GM12878 (cell line): ENCODE results near the gene ZNF689. TPM values are rescaled to one million over a fixed set of nuclear protein-coding genes. Genes with fewer than 3 reads are reported as not detected.

Experiments
- ATAC-seq: fragments of 200-7000 bp; cut with Tn5 transposase; 3 replicates; pipeline ENCODE4 v1.9.1; 2020; ENCODE audit warnings: mild to moderate bottlenecking, moderate library complexity
- BruUV-seq: library from RNA; stranded (reverse); fragments of 400-500 nt; replicated peaks from 2 replicates; lab custom pipeline; 2021; lab: Mats Ljungman, UMichigan
- CTCF ChIA-PET: fragments of 300-600 bp; sonication (Branson Sonifier 250); formaldehyde crosslinking; extraction: SDS; loops from one replicate; lab custom pipeline; 2021; ENCODE audit warnings: inconsistent platforms; lab: Yijun Ruan, JAX
- POLR2A ChIA-PET: fragments of 350-600 bp; formaldehyde crosslinking; extraction: SDS; loops from one replicate; lab custom pipeline; 2021; ENCODE audit warnings: inconsistent platforms; lab: Charles Lee
- RAD21 ChIA-PET: fragments of 300-600 bp; sonication (Branson Sonifier 250); formaldehyde crosslinking; loops from one replicate; lab custom pipeline; 2023; ENCODE audit warnings: antibody characterized with exemption; ENCODE audit not compliant: unreplicated experiment; lab: Charles Lee
- SMC1A ChIA-PET: fragments of 300-600 bp; sonication (Branson Sonifier 250); formaldehyde crosslinking; loops from one replicate; lab custom pipeline; 2023; ENCODE audit not compliant: unreplicated experiment, uncharacterized antibody; lab: Charles Lee
- DNase-seq: peaks from one replicate; pipeline ENCODE4 v3.0.0-alpha.2; 2011; ENCODE audit warnings: low read depth, low spot score
- FAIRE-seq: peaks from 3 replicates; lab custom pipeline; 2011; peaks lifted over from hg19 to GRCh38; lab: Jason Lieb, UNC
- H2AFZ ChIP-seq: 2 replicates; pipeline ENCODE4 v1.6.0; 2011; ENCODE audit warnings: low read depth, low read length, control low read depth; ENCODE audit not compliant: control insufficient read depth
- H3K27ac ChIP-seq: 2 replicates; pipeline ENCODE4 v1.5.1; 2011; ENCODE audit warnings: control low read depth; ENCODE audit not compliant: control insufficient read depth, insufficient read depth
- H3K27me3 ChIP-seq, 2 experiments: replicated peaks in 1 of 2; 2 replicates each; pipeline versions ENCODE4 v1.6.0 to v1.6.1; 2011; ENCODE audit warnings: low read length in 1 of 2; ENCODE audit not compliant: control insufficient read depth in 2 of 2, insufficient read depth in 2 of 2
- H3K36me3 ChIP-seq, 2 experiments: 2 replicates each; pipeline ENCODE4 v1.5.1; 2011; ENCODE audit warnings: low read length in 1 of 2; ENCODE audit not compliant: control insufficient read depth in 2 of 2, insufficient read depth in 2 of 2
- H3K4me1 ChIP-seq: 2 replicates; pipeline ENCODE4 v1.6.1; 2011; ENCODE audit warnings: mild to moderate bottlenecking, low read length, moderate library complexity, mixed read lengths; ENCODE audit not compliant: control insufficient read depth, insufficient read depth
- H3K4me2 ChIP-seq: 2 replicates; pipeline ENCODE4 v1.6.0; 2011; ENCODE audit warnings: control low read depth; ENCODE audit not compliant: control insufficient read depth, insufficient read depth
- H3K4me3 ChIP-seq: fragments of 200-600 bp; sonication (generic); 2 replicates; pipeline ENCODE4 v1.5.1; 2016
- H3K79me2 ChIP-seq: 2 replicates; pipeline ENCODE4 v1.6.0; 2011; ENCODE audit warnings: low read length; ENCODE audit not compliant: control insufficient read depth, insufficient read depth
- H3K9ac ChIP-seq: 2 replicates; pipeline ENCODE4 v1.8.0; 2011; ENCODE audit warnings: low read length, control low read depth, mixed read lengths; ENCODE audit not compliant: control insufficient read depth, insufficient read depth
- H3K9me3 ChIP-seq: replicated peaks from 3 replicates; pipeline ENCODE4 v1.5.1; 2011; ENCODE audit warnings: mild to moderate bottlenecking, low read length; ENCODE audit not compliant: control insufficient read depth, insufficient read depth
- H4K20me1 ChIP-seq: 2 replicates; pipeline ENCODE4 v1.6.0; 2011; ENCODE audit not compliant: control insufficient read depth, insufficient read depth
- CEBPB ChIP-seq, 2 experiments: fragments of 150-350 bp in 1 of 2; IDR thresholded peaks; 2 replicates each; pipeline ENCODE4 v1.6.1; 2012 to 2014; ENCODE audit warnings: low read depth in 2 of 2, low read length in 2 of 2, borderline replicate concordance in 1 of 2, inconsistent platforms in 1 of 2
- E4F1 ChIP-seq: fragments of 450-650 bp; IDR thresholded peaks from 2 replicates; pipeline ENCODE4 v1.6.1; 2018; ENCODE audit warnings: borderline replicate concordance, mild to moderate bottlenecking; ENCODE audit not compliant: partially characterized antibody
- EED ChIP-seq: sonication (generic); IDR thresholded peaks from 2 replicates; pipeline ENCODE4 v1.6.1; 2016; ENCODE audit warnings: antibody characterized with exemption, low read depth
- MYB ChIP-seq: fragments of 150-350 bp; IDR thresholded peaks from 2 replicates; pipeline ENCODE4 v1.6.1; 2014; ENCODE audit warnings: mild to moderate bottlenecking, low read depth, low read length, borderline replicate concordance
- WGBS: methylation state at CpG from one replicate; pipeline ENCODE4 v1.1.6; 2016; ENCODE audit warnings: low lambda C conversion rate; ENCODE audit not compliant: insufficient replicate concordance, insufficient coverage; ENCODE audit errors: missing lambda C conversion rate; 5-methylcytosine and 5-hydroxymethylcytosine counted together
- in situ Hi-C: fragments of 300-500 bp; cut with MboI; formaldehyde crosslinking; loops from 9 replicates; pipeline ENCODE4 v1.14.3; 2018; ENCODE audit warnings: mixed read lengths
- intact Hi-C: fragments of 100-400 bp; cut with micrococcal nuclease; formaldehyde crosslinking; loops from one replicate; pipeline ENCODE4 v1.14.2; 2022; ENCODE audit not compliant: unreplicated experiment
- polyA plus RNA-seq, 11 experiments: library from polyadenylated mRNA; depleted of rRNA in 4 of 11; unstranded in 6 of 11; stranded (reverse) in 5 of 11; fragments of >200 nt; fragmentation: Nextera tagmentation in 4 of 11; fragmentation: Illumina TruSeq in 1 of 11; extraction: Ambion mirVana in 4 of 11; extraction: Trizol in 1 of 11; gene quantifications; 1 replicate in 1 of 11; 2 replicates in 10 of 11; pipeline versions ENCODE4 v1.2.1 to v1.2.3, GENCODE V29; 2011 to 2016; ENCODE audit warnings: inconsistent platforms in 2 of 11, missing spikeins in 2 of 11, low read depth in 1 of 11
- total RNA-seq, 4 experiments: library from RNA; depleted of rRNA in 3 of 4; stranded (reverse); fragments of >200 nt in 3 of 4; fragmentation: Illumina TruSeq in 1 of 4; extraction: Trizol in 1 of 4; gene quantifications; 2 replicates each; pipeline versions ENCODE4 v1.2.1 to v1.2.3, GENCODE V29; 2013 to 2021

ZNF689 gene
- total and polyA plus RNA-seq, 10 of the 15 experiments (the other 5 are each of a cell fraction or from before 2014, with no cell fraction given): 4.7 to 13.2 (median 8.5) TPM

GRCh38 chr16:30565984-30566383, 44.2 kb downstream of the ZNF689 start:
- Histone ChIP-seq H3K79me2 (peaks cover 6% of the 10 kb centered on the region), H3K4me2 (no peak overlapping the region), H3K27me3 (no peaks in the 10 kb centered on the region), H3K9ac (no peak overlapping the region), H3K36me3 (no peaks in the 10 kb centered on the region; a peak in 2 of 4 replicates), H3K9me3 (no peaks in the 10 kb centered on the region), H3K27ac (no peak overlapping the region), H2AFZ (no peak overlapping the region), H3K4me3 (no peak overlapping the region), H4K20me1 (no peaks in the 10 kb centered on the region), H3K4me1 (peaks cover 27% of the 10 kb centered on the region)
- no peak for FAIRE-seq
- intact Hi-C loops (no loop called here), in situ Hi-C loops (no loop called here)
- POLR2A ChIA-PET: interaction anchor here (0.7 to 1.6 kb wide), 7 partner anchors 9 to 166 kb away, joined by 3 to 4 read pairs (median 3); partner anchors contain the start of gene ZNF689
- TF ChIP-seq EED (no peak), MYB (no peak), E4F1 (no peak), CEBPB (IDR thresholded peaks at IDR 0.05; ENCODE audit: borderline replicate concordance in 1 of 2, low read depth in 2 of 2, low read length in 2 of 2) (no peak)
- SMC1A ChIA-PET: interaction anchor here (0.6 to 1.4 kb wide), 4 partner anchors 11 to 423 kb away, joined by 3 to 4 read pairs (median 4); partner anchors contain the start of gene ZNF747
- RAD21 ChIA-PET: interaction anchor here (1.2 to 4.4 kb wide), 3 partner anchors 9 to 136 kb away, joined by 3 to 22 read pairs (median 17); partner anchors contain the start of genes DCTPP1 and ZNF747
- DNase-seq: no peak
- no peak for ATAC-seq
- CTCF ChIA-PET: interaction anchor here (0.8 to 2.6 kb wide), 6 partner anchors 20 to 136 kb away, joined by 3 to 8 read pairs (median 4); partner anchors contain the start of gene DCTPP1
- WGBS: 72% methylated on average over 8 of the region's 8 CpGs
- BruUV-seq: no TSS peak
